ENCODE data around the gene CFAP70.

CFAP70 gene

DNA sequence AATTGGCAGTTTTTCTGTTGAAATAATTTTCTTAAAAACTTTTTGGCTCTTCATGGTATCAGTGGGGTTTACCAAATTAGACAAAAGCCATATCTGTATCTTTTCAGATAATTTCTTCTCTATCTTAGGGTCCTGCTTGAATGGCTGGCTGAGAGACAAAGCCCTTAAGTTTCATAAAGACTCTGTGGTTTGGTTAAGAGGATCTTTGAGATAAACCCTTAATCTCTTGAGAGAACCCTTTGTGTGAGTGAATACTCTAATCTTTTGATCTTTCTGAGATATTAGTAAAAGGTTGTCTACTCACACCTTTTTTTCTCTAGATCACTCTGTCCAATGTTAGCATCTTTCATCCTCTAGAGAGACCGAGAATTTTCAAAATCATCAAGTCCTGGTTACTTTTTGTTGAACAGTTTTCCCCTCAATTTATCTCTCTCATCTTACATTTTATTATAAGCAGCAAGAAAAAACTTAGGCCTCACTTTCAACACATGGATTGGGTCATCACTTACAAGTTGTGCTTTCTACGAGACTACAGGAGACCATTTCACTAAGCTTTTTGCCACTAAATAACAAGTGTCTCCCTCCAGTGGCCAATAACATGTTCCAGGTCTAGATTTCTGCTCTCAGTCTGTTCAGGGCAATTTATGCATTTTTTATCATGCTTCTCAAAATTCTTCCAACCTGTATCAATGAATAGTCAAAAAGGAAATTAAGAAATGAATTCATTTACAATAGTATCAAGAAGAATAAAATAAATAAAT lies 140.1 kb downstream of the CFAP70 start:
- no peak for DNase-seq (ENCODE audit: low spot score)
- no peak for FAIRE-seq

DNA sequence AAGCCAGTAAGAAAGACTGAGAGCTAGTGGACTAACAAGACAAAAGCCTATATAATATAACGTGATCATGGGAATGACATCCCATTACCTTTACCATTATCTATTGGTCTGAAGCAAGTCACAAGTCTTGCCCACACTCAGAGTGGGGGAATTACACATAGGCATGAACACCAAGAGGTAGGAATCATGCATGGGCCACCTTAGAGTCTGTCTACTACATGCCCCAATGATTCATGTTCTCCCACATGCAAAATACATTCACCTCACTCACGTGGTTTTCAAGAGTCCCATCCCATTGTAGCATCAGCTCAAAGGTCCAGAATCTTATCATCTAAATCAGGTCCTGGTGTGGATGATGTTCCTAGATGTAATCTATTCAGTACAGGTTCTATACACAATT lies 141.0 kb downstream of the CFAP70 start:
- DNase-seq (ENCODE audit: low spot score) (no peak), FAIRE-seq (no peak)

DNA sequence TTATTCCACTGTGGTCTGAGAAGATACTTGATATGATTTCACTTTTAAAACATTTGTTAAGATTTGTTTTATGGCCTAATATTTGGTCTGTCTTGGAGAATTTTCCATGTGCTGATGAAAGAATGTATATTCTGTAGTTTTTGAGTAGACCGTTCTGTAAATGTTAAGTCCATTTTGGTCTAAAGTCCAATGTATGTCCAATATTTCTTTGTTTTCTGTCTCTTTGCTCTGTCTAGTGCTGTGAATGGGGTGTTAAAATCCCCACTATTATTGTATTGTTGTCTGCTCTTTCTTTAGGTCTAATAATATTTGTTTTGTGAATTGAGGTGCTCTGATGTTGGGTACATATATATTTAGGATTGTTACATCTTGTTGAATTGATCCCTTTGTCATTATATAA lies 142.9 kb downstream of the CFAP70 start:
- DNase-seq (ENCODE audit: low spot score): no peak
- FAIRE-seq: no peak

- DNase-seq (ENCODE audit: low spot score) (no peak), FAIRE-seq (no peak)
Measured at GRCh38 chr10:73211106-73211811, 147.4 kb downstream of the CFAP70 start.

DNA sequence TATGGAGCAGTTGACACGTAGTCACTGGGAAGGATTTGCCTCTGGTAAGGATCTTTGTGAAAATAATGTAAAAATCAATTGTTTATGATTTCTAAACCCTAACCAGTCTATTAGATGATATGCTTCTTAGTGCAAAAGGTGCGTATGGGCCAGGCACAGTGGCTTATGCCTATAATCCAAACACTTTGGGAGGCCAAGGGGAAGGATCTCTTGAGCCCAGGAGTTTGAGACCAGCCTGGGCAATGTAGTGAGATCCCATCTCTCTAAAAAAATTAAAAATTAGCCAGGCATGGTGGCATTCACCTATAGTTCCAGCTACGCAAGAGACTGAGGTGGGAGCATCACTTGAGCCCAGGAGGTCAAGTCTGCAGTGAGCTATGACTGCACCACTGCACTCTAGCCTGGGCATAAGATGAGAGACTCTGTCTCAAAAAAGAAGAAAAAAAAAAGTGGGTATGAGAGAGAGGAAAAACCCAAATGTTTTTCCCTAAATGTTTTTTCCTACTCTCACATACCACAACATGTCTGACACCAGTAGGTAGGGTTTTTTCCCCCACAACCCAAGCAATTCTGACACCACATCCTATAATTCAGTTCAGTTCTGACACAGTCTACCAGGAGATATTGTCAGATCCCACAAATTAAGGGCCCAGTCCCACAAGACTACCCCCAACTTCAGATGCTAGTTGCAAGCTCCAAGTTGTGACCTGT lies 148.1 kb downstream of the CFAP70 start:
- FAIRE-seq (no peak), DNase-seq (ENCODE audit: low spot score) (no peak)

- no peak for DNase-seq (ENCODE audit: low spot score)
- FAIRE-seq: peak; percentile 66
Measured at GRCh38 chr10:73209705-73210104, 149.0 kb downstream of the CFAP70 start.

GRCh38 chr10:73207883-73208282 lies 150.8 kb downstream of the CFAP70 start:
- FAIRE-seq: no peak
- no peak for DNase-seq (ENCODE audit: low spot score)

GRCh38 chr10:73206385-73206784 lies 152.3 kb downstream of the CFAP70 start:
- DNase-seq (ENCODE audit: low spot score) (no peak), FAIRE-seq (no peak)

- no peak for DNase-seq (ENCODE audit: low spot score)
- no peak for FAIRE-seq
Measured at GRCh38 chr10:73205890-73206289, 152.8 kb downstream of the CFAP70 start.

DNA sequence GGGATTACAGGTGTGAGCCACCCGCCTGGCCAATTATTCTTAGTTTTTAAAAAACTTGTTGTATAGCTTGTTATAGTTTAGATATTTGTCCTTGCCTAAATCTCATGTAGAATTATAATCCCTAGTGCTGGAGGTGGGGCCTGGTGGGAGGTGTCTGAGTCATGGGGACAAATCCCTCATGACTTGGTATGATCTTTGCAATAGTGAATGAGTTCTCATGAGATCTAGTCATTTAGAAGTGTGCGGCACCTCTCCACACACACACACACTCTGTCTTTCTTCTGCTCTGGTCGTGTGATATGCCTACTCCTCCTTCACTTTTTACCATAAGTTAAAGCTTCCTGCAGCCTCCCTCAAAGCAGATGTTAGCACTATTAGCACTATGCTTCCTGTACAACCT lies 153.6 kb downstream of the CFAP70 start:
- DNase-seq (ENCODE audit: low spot score) (no peak), FAIRE-seq (no peak)

Data from RCC 7860 (cell line).